CD4-positive, alpha-beta T cell treated with Interleukin-12 subunit alpha and Interleukin-12 subunit beta, for 1 hour (primary cell): ENCODE data around the gene TCEAL8.

Experiments used
- DNase-seq: peaks from one replicate; pipeline ENCODE4 v3.0.0-alpha.2; 2020

TCEAL8 gene

GRCh38 chrX:103212749-103213457, 42.1 kb downstream of the TCEAL8 start:
- no peak for DNase-seq

- peak; percentile 56 for DNase-seq
Observed at GRCh38 chrX:103211012-103211715, 43.8 kb downstream of the TCEAL8 start.

GRCh38 chrX:103210056-103210455, 44.9 kb downstream of the TCEAL8 start:
- DNase-seq = no peak
